Suppressor macrophage treated with lipopolysaccharide for 1 hour (primary cell): ENCODE results near the gene HYLS1.
A peak's percentile ranks its signal among the peaks of the same experiment; 100 is the strongest.
"Not testable (repeated sequence)": the region's sequence is repeated elsewhere in the genome, so short reads cannot be mapped to it uniquely, and the experiment has no call there.

ENCODE experiments used
- DNase-seq, 3 donors: peaks; one replicate each; pipeline ENCODE4 v3.0.0-alpha.2; 2020 to 2022

Gene HYLS1

DNA sequence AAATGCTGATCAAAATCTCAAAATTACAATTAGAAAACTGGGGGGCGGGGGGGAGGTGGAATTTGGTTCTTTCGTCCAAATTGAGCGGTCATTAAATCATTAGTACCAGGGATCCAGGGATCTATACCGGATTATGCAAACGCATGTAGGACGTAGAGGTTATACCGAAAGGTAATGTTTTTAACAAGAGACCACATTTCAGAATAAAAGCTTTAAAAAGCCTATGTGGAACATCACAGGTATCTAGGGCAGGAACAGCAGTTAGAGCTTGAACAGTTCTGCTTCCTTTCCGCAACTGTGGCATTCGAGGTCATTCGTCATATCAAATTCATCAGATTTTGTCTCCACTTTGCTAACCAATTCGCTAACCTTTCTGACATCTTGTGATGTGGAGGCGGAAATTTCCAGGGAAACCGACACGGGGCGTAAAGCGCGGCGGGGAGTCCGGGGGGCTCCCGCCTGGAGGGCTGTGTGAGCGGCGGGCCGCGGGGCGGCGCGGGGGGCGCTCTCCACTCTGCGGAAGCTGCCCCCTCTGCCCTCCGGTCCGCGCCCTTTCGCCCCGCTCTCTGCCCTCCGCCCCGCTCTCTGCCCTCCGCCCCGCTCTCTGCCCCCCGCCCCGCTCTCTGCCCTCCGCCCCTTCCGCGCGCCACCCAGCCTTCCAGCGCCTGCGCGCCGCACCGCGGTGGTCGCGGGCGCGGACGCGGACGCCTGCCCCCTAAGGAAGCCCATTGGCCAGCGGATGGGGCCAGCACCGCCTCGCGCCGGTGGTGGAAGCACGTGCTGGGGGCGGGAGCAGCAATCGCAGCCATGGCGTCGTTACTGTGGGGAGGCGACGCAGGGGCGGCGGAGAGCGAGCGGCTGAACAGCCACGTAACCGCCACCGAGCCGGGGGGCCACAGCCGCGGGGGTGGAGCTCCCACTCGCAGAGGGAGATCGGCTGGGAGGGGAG, 16.5 kb downstream of the HYLS1 start, which contains the start of gene DDX25:
Gene DDX25 (plus strand): TSS at position 798 of the 949 bp plus-strand sequence. CDS start 10 bp downstream, at position 808.
- DNase-seq = peak; percentile 7 to 21 (median 14)

DNA sequence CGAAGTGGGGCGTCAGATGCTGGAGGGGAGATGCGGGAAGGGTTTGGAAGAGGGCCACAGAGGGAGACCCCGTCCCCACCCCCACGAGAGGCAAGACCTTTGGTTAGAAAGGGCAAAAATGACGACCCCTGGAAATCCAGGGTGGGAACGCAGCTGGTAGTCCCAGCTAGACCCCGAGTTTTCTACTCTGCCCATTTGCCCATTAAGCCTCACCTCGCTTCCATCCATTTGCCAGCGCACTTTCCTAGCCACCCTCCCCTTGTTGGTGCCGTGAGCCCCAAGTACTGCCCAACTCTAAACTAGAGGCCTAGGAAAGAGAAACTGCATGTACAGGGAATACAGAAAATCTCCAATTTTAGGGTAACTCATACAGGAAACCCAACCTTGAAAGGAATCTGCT, 17.2 kb downstream of the HYLS1 start:
- no peak for DNase-seq

DNA sequence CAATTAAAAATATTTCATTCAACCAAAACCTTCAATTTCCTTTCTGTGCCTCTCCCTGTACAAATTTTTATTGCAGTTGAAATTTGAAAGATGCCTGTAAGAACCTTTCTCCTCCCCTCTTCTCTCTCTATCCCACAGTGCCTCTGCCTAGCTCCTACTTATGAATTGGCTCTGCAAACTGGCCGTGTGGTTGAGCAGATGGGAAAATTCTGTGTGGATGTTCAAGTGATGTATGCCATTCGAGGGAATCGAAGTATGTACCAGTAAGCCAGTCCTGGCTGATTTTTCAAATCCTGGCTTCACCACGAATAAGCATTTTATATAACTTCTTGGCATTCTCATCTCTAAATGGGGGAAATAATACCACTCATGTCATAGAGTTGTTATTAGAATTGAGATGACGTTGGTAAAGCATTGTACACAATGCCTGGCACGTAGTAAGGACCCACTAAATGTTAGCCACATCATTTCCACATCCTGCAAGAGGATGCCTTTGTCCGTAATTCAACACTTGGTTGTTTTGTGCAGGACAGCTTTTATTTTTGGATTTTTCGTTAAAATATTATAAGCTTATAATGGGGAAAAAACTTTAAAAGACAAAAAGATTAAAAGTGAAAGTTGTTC, 22.9 kb downstream of the HYLS1 start:
- DNase-seq = no peak

DNA sequence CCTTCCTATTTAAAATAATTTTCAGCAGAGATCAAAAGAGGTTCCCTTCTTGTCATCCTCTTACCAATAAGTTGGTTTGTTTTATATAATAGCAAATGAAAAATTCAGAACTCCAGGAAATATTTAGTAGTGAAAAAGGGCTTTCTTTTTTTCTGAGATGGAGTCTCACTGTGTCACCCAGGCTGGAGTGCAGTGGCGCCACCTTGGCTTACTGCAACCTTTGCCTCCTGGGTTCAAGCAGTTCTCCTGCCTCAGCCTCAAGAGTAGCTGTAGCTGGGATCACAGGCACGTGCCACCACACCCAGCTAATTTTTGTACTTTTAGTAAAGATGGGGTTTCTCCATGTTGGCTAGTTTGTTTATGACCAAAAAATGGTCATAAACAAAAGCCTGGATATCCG, 27.1 kb downstream of the HYLS1 start:
- DNase-seq = not testable (repeated sequence)

DNA sequence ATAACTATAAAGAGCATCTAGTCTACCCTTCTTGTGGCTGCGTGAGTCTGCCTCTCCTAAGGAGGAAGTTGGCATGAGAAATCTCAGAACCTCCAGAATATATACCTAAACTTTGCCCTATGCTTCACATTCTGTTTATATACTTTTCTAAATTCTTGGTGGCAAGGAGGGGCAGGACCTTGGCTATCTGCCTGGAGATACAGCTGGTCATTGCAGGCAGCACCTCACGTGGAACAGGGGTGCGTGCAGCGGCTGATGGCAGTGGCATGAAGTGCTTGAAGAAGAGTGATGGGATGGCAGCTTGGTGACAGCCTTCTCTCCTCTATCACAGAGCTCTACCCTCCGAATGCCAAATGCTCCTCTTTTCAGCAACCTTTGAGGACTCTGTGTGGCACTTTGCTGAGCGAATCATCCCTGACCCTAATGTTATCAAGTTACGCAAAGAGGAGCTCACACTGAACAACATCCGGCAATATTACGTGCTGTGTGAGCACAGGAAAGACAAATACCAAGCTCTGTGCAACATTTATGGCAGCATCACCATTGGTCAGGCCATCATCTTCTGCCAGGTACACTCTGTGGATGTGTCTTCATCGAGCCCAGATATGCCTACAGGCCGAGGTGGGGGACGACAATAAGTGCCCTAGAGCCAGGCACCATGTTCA, 29.3 kb downstream of the HYLS1 start:
- DNase-seq = no peak

DNA sequence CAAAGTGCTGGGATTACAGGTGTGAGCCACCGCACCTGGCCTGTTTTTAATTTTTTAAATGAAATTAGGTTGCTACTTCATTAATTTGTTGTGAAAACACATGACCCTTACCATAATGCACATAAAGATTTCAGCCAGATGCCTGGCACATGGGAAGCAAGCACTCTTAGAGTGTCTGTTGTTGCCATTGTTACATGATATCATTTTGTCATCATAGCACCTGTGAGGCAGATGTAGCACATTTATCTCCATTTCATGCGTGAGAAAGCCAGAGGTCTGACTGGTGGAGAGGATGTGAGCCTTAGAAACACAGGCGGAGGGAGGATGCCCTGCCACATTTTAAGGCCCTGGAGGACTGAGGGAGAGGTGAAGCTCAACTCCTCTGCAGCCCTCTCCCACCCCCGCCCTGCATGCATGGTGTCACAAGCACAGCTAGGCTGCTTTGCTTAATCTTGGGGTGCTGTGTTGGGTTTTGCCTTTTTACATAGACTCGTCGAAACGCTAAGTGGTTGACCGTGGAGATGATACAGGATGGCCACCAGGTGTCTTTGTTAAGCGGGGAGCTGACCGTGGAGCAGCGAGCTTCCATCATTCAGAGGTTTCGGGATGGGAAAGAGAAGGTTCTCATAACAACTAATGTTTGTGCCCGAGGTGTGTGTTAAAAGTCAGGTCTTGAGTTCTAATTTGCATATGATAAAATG, 30.8 kb downstream of the HYLS1 start:
- no peak for DNase-seq

DNA sequence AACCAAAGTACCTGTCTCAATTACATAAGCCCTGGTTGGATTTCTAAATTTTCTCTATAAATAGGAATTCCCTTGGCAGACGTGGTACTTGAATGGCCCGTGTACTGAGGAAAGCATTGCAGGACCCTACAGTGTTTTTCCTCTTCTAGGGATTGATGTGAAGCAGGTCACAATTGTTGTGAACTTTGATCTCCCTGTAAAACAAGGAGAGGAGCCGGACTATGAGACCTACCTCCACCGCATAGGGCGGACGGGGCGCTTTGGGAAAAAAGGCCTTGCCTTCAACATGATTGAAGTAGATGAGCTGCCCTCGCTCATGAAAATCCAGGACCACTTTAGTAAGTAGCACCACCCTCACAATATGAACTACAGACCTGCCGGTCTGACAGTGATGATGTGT, 33.6 kb downstream of the HYLS1 start:
- no peak for DNase-seq

DNA sequence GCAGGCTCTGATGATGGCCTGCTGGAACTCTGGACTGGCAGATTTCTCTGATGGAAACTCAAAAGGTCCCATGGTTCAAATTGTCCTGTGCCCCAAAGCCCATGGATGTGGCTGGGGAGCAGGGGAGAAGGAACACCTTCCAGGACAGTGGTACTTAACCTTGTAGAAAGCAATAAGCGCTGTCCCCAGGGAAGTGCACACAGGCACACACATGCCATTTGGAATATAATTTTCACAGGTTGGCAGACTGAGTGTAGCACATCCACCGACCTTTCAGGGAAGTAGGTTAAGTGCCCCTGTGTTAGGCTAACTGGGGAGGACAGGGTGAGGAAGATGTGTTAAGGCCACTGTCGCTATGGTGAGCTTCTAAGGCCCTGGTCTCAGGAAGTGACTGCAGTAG, 34.7 kb downstream of the HYLS1 start:
- no peak for DNase-seq

DNA sequence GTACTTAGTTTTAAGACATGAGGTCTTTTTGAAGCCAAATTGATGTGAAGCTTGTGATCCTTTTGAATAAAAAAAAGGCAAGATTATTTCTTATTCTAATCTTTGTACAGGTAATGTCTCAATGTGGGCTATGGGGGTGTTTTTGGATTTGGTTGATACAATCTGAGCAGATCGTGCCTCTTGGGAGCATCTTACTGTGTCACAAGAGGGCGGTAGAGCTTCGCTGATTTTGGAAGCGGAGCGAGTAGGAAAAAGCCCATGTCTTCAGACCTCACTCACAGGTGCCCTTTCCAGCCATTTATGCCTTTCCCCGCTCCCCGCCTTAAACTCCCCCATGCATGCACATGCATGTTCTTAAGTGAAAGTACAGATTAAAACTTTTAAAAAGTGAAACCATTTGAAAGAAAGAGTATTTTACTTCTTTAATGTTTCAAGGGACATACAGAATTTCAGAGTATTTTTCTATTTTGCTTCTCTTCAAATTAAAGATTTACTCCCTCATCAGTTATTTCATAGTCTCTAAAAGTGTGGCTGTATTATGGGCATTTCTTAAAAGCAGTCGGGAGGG, 35.6 kb downstream of the HYLS1 start:
- DNase-seq = peak; percentile 71 to 77 (median 77)

DNA sequence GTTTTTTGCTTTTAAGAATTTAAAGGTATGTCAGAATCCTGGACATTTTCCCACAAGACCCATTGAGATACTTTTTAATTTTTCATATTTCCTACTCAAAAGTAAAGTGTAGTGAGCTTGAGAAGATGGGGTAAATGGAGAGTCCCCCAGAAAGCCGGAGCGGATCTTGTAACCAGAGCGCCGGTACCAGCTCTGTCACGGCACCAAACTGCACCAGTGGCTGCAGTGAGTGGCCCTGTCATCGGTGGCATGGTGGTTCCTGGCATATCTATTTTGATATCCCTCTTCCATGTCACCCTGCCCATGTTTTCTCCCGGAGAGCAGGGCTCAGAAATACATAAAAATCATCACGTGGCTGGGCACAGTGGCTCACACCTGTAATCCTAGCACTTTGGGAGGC, 36.2 kb downstream of the HYLS1 start:
- DNase-seq = no peak

DNA sequence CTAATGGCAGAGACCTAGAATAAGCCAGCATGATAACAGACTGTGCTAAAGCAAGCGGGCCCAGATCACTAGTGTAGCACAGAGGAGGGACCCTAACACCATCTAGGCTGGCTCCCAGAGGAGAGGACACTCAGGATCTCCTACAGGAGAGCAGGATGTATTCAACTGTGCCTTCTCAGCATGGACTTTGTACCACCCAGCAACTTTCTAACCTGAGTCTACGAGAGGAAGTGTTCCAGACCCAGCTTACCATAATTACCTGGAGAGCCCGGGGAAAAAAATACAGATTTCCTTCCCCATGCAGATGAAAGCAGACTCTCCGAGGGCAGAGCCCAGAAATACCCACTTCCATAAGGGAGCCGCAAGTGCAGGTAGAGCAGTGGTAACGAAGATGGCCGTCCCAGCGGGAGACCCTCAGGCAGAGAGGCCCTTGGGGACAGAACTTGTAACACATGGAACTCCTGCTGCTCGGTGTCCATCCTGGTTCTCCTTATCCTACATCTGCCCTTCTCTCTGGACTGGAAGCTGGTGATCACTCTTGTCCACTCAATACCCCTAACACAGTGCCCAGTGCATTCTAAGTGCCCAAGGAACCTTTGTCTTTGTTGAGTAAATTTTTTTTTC, 37.0 kb downstream of the HYLS1 start:
- no peak for DNase-seq

DNA sequence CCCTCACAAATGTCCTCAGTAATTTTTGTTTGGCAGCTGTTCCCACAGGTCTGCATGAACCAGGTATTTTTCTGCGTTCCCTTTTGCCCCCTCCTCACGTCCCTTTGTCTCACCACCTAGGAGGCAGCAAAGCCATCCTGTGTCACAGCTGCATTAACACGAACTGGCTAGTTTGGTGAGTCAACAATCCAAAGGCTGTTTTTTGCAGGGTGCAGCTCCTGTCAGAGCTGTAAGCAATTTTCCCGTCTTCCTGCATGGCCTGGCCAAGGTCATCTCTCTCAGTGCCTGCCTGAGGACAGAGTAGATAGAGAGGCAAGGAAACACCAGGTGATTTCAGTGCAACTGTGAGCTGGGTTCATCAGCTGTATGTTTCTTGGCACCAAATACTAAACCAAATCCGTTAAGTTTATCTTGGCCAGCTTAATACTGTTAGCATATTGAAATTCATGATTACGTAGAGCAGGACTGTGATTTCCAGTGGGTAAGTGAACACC, 37.8 kb downstream of the HYLS1 start:
- no peak for DNase-seq

DNA sequence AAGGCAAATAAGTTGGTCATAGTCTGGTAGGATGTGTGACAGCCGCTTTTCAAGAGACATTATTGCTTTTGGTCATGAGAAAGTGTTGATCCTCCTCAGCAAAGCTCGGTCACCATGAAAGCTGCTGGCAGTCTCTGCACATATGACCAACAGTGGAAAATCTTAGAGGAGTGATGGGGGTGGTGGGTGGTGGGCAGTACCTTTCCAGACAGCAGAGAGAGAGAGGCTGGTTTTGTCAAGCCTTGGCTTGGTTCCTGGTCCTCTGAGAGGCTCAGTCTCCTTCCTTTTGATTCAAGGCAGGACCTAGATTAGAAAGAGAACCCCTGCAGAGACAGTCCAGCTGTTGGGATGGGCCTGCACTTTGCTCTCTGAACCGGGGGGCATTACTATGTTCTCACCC, 38.3 kb downstream of the HYLS1 start:
- no peak for DNase-seq

DNA sequence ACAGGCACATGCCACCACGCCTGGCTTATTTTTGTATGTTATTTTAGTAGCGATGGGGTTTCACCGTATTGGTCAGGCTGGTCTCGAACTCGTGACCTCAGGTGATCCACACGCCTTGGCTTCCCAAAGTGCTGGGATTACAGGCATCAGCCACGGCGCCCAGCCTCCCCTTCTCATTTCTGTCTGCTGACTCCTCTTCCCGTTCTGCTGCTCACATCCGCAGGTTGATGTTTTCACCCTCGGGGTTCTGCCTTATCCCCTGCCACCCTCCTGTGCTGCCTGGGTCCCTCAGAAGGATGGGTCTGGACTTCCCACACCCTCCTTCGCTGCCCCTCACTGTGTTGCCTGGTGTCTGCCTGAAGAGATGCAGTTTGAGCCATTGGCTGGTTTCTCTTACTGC, 39.2 kb downstream of the HYLS1 start:
- DNase-seq = no peak

DNA sequence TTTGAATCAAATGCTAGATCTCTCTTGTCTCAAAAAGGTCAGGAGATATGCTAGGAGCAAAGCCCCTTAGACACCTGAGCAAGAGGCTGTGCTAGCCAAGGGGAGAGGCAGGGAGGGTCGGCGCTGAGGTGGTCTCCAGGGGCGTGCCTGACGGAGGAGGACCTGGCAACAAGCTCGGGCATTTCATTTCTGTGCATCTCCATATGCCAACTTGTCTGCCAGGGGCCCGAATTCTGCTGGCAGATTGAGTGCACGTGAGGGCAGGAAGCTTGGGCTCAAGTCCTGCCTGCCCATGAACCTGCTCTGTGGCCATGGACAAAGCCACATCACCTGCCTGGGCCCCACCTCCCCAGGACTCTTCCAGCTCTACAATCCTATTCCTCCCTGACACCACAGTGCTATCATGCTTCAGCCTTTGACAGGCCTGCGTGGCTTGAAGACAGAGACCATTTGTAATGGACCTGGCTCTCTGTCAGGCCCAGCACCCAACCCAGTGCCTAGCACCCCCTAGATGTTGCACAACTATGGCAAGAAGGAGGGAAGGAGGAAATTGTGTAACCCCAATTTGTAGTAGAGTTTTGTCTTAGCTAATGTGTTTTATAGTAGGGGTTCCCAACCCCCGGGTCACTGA, 42.1 kb downstream of the HYLS1 start:
- DNase-seq = no peak

DNA sequence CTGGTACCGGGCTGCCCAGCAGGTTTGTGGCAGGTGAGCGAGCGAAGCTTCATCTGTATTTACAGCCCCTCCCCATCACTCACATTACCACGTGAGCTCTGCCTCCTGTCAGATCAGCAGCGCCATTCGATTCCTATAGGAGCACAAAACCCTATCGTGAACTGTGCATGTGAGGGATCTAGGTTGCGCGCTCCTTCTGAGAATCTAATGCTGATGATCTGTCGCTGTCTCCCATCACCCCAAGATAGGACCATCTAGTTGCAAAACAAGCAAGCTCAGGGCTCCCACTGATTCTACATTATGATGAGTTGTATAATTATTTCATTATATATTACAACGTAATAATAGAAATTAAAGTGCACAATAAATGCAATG, 42.6 kb downstream of the HYLS1 start:
- DNase-seq = no peak

DNA sequence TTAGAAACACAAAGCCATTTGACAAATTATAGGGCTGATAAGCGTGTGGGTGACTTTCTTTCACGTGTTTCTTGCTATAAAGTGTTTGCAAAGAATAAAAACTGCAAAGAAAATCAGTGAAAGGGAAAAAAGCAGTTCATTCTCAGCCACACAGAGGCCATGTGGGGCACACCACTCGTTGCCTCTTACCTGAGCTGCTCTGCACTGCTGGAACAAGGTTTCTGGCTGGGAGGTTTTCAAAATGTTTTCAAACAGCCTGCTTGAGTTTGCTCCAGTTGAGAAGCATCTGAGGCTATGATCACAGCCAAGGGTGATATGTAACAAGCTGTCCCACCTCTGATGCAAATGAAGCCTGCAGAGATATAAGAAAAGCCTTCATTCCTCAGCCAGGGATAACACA, 43.6 kb downstream of the HYLS1 start:
- DNase-seq = no peak

DNA sequence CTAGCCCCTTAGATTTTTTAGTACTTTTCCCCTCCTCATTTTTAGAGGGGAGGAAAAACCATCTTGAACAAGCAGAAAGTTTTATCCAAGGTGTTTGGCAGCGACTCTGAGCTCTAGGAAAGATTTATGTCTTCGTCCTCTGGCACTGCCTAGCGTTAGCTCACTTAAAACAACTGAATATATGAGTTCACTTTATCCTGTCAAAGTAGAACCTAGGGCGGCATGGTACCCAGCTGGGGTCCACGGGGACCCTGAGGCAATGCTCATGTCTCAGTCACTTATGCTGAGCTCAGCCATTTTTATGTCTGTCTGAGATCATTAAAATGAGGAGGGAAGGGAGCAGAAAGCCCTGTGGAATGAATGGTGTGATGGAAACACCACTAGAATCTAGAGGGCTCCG, 44.2 kb downstream of the HYLS1 start:
- no peak for DNase-seq

DNA sequence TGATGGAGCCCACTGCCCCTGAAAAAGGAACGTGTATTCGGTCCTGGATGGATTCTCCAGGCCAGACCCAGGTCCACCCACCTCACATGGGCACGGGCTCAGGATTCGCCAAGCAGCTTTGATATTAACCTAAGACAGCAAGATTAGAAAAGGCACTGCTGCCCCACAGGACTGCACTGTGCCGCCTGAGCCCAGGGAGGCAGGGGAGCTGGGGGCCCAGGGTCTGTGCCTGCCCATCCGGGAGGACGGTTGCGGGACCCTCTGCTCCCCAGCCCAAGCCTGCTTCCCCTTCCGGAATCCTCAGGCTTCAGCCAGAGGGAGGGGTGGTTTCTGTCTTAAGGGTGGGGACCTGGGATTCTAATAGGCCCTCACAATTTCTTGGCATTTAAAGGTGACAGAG, 44.8 kb downstream of the HYLS1 start:
- no peak for DNase-seq

DNA sequence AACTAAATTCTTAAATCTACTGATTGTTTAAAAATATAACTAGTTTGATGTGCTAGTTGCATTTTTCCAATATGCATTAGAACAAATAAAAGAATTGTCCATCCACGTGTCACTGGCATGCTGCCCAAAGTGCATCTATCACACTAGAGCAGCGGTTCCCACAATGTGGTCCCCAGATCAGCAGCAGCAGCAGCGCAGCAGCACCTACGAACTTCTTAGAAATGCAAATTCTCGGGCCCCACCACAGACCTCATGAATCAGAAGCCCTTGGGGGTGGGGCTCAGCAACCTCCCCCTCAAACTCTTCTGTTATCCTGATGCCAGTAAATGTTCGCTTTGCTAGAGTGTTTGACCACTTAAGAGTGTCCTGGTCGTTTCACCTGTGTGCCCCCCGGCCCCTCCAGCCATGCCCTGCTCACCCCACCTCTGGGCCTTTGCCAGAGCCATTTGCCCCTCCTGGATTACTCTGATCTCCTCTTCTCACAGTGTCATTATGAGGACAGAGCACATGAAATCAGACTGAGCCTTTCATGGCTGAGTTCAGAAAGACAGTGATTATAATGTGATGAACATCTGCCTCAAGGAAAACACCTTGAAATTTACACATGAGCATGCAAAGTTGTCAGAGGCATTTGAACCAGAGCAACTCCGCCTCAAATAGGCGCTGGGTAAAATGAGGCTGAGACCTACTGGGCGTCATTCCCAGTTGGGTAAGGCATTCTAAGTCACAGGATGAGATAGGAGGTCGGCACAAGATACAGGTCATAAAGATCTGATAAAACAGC, 45.8 kb downstream of the HYLS1 start:
- DNase-seq = no peak

DNA sequence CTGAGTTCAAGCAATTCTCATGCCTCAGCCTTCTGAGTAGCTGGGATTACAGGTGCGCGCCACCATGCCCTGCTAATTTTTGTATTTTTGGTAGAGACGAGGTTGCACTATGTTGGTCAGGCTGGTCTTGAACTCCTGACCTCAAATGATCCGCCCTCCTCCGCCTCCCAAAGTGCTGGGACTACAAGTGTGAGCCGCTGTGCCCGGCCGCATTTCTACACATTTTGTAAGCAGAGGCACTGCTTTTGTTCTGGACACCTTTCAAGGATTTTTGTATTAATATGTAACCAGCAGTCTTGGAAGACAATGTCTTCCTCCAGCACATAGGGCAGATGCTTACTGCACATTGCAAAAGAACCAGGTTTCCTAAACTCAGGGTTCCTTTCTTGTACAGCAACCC, 47.0 kb downstream of the HYLS1 start:
- DNase-seq = no peak
